ENCODE data around the gene PROP1. TPM values are rescaled to one million over a fixed set of nuclear protein-coding genes. Genes with fewer than 3 reads are reported as not detected.

Gene PROP1
- total RNA-seq, 2 experiments from 2014 or later: not detected

DNA sequence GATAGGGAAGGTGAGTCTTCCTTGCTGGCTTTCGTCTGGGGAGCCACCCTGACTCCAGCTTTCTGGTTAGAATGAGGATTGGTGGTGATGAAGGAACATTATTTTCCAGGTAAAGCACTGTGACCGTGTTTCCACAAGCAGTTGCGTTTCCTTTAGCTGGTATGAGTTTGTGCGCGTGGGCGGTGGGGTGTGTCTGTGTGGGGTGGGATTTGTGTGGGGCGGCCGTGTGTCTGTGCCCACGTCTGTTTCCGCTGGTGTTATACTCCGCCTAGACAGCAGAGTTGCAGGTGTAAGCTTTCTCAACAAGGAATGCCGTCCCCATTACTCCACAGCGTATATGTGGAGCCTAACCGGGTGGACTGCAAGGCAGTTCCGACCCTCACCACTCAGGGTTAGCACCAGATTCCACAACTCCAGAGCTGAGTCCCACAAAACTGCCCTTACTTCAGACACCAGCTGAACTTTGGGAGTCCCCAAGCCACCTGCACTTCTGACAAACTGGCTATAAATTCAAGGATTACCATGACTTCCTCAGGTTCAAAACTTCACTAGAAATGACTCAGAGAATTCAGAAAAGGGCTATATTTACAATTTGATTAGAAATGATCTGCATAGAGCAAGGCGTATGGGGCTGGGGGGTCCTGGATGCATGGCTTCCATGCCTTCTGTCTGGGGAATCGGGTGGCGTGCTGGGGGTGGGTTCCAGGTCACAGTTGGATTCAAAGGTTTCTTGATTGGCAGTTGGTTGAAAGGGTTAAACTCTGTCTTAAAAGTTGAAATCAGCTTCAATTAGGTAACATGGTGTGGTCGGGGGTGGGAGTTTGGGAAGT lies 29.8 kb downstream of the PROP1 start:
- CTCF ChIA-PET (ENCODE audit: unreplicated experiment): no interaction called here
- TF ChIP-seq, protein P1, sequence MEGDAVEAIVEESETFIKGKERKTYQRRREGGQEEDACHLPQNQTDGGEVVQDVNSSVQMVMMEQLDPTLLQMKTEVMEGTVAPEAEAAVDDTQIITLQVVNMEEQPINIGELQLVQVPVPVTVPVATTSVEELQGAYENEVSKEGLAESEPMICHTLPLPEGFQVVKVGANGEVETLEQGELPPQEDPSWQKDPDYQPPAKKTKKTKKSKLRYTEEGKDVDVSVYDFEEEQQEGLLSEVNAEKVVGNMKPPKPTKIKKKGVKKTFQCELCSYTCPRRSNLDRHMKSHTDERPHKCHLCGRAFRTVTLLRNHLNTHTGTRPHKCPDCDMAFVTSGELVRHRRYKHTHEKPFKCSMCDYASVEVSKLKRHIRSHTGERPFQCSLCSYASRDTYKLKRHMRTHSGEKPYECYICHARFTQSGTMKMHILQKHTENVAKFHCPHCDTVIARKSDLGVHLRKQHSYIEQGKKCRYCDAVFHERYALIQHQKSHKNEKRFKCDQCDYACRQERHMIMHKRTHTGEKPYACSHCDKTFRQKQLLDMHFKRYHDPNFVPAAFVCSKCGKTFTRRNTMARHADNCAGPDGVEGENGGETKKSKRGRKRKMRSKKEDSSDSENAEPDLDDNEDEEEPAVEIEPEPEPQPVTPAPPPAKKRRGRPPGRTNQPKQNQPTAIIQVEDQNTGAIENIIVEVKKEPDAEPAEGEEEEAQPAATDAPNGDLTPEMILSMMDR (conservative IDR thresholded peaks at IDR 0.05; ENCODE audit: low read length): no peak
- TF ChIP-seq EZH2phosphoT487 (IDR thresholded peaks at IDR 0.05; ENCODE audit: borderline replicate concordance, low read depth, low read length): no peak
- BruUV-seq (replicated peaks): no TSS peak
- Histone ChIP-seq H3K9me2 (ENCODE audit: insufficient read depth, low read length) (no peaks in the 10 kb centered on the region), H4K20me1 (ENCODE audit: insufficient read depth, low read length) (no peaks in the 10 kb centered on the region), H3K4me1 (ENCODE audit: insufficient read depth, low read length, poor library complexity, severe bottlenecking) (no peaks in the 10 kb centered on the region), H3K9me3 (ENCODE audit: low read length) (no peaks in the 10 kb centered on the region), H3K27ac (ENCODE audit: low read depth, low read length, poor library complexity, severe bottlenecking) (no peak overlapping the region), H3K4me3 (ENCODE audit: low read depth, low read length, poor library complexity, severe bottlenecking) (no peak overlapping the region), H3K4me2 (ENCODE audit: low read length) (no peak overlapping the region), H3K79me2 (ENCODE audit: insufficient read depth, low read depth, low read length) (no peaks in the 10 kb centered on the region), H2AFZ (ENCODE audit: low read length) (no peak overlapping the region), H3K36me3 (ENCODE audit: insufficient read depth, low read length) (no peaks in the 10 kb centered on the region)
- POLR2A ChIA-PET: no interaction called here
- DNase-seq (ENCODE audit: low spot score): no peak
- intact Hi-C loops (cut with micrococcal nuclease; ENCODE audit: unreplicated experiment): no loop called here

DNA sequence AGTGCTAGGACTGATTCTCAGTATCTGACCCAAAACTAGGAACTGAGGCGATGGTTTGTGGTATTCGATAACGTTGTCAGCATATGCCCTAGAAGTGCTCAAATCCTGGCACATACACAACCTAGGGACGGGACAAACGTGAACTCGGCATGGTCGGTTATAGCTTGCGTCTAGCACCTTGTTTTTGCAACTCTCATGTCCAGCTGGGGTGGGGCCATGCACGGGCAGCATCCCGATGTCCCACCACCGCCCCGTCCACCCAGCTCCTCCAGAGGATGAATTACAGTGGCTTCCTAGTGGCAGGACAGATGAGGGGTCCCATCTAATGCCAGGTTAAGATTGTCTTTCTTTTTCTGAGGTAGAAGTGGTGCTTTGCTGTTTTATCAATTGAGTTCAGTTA lies 31.6 kb downstream of the PROP1 start:
- ChIA-PET POLR2A (no interaction called here), CTCF (ENCODE audit: unreplicated experiment) (no interaction called here)
- DNase-seq (ENCODE audit: low spot score): no peak
- Histone ChIP-seq H4K20me1 (ENCODE audit: insufficient read depth, low read length) (no peaks in the 10 kb centered on the region), H3K79me2 (ENCODE audit: insufficient read depth, low read depth, low read length) (no peaks in the 10 kb centered on the region), H3K9me3 (ENCODE audit: low read length) (no peaks in the 10 kb centered on the region), H3K9me2 (ENCODE audit: insufficient read depth, low read length) (no peaks in the 10 kb centered on the region), H3K4me2 (ENCODE audit: low read length) (no peak overlapping the region), H3K4me3 (ENCODE audit: low read depth, low read length, poor library complexity, severe bottlenecking) (no peak overlapping the region), H3K4me1 (ENCODE audit: insufficient read depth, low read length, poor library complexity, severe bottlenecking) (no peaks in the 10 kb centered on the region), H3K27ac (ENCODE audit: low read depth, low read length, poor library complexity, severe bottlenecking) (no peak overlapping the region), H2AFZ (ENCODE audit: low read length) (no peak overlapping the region), H3K36me3 (ENCODE audit: insufficient read depth, low read length) (no peaks in the 10 kb centered on the region)
- no TSS peak for BruUV-seq (replicated peaks)
- intact Hi-C loops (cut with micrococcal nuclease; ENCODE audit: unreplicated experiment): no loop called here
- TF ChIP-seq EZH2phosphoT487 (IDR thresholded peaks at IDR 0.05; ENCODE audit: borderline replicate concordance, low read depth, low read length): no peak
- TF ChIP-seq, protein P1 (conservative IDR thresholded peaks at IDR 0.05; ENCODE audit: low read length): no peak

DNA sequence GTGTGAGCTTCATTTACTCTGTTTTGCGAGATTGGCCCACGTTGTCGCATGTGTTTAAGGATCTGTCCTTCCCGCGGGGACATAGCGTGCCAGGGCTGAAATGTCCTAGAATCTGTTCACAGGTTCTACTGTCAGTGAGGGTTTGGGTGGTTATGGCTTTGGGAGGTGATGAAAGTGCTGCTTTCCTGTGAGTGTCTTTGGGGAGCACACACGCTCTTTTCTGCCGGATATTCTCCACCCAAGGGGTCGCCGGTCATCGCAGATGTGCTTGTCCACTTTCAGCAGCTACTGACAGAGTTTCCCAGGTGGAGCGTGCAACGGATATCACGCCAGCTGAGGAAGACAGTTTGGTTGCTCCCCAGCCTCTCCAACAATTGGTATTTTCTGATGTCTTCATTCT lies 32.1 kb downstream of the PROP1 start:
- H3K4me3 ChIP-seq (ENCODE audit: low read depth, low read length, poor library complexity, severe bottlenecking): no peak overlapping the region

More for the DNA sequence above, 32.1 kb downstream of the PROP1 start:
- Histone ChIP-seq H3K36me3 (ENCODE audit: insufficient read depth, low read length) (no peaks in the 10 kb centered on the region), H3K9me3 (ENCODE audit: low read length) (no peaks in the 10 kb centered on the region), H3K9me2 (ENCODE audit: insufficient read depth, low read length) (no peaks in the 10 kb centered on the region), H4K20me1 (ENCODE audit: insufficient read depth, low read length) (no peaks in the 10 kb centered on the region), H3K27ac (ENCODE audit: low read depth, low read length, poor library complexity, severe bottlenecking) (no peak overlapping the region), H3K4me2 (ENCODE audit: low read length) (no peak overlapping the region), H3K79me2 (ENCODE audit: insufficient read depth, low read depth, low read length) (no peaks in the 10 kb centered on the region), H2AFZ (ENCODE audit: low read length) (no peak overlapping the region), H3K4me1 (ENCODE audit: insufficient read depth, low read length, poor library complexity, severe bottlenecking) (no peaks in the 10 kb centered on the region)
- CTCF ChIA-PET (ENCODE audit: unreplicated experiment): no interaction called here
- DNase-seq (ENCODE audit: low spot score): no peak
- intact Hi-C loops (cut with micrococcal nuclease; ENCODE audit: unreplicated experiment): no loop called here
- BruUV-seq (replicated peaks): no TSS peak
- POLR2A ChIA-PET: no interaction called here
- TF ChIP-seq, protein P1 (conservative IDR thresholded peaks at IDR 0.05; ENCODE audit: low read length): no peak
- TF ChIP-seq EZH2phosphoT487 (IDR thresholded peaks at IDR 0.05; ENCODE audit: borderline replicate concordance, low read depth, low read length): no peak

Measured in OCI-LY7 (cell line).